Heart left ventricle (tissue), 16 donors: ENCODE measurements around the gene NUP58. TPM values are rescaled to one million over a fixed set of nuclear protein-coding genes. Genes with fewer than 3 reads are reported as not detected.
A peak's percentile ranks its signal among the peaks of the same experiment; 100 is the strongest.

Experiments used
- ATAC-seq, 4 donors: fragments of 200-7000 bp; cut with Tn5 transposase; one replicate each; pipeline ENCODE4 v1.9.1; 2020 to 2022; ENCODE audit warnings: moderate library complexity in 4 of 4, mild to moderate bottlenecking in 3 of 4, moderate number of reproducible peaks in 1 of 4
- DNase-seq, 5 donors: peaks; one replicate each; pipeline ENCODE4 v3.0.0-alpha.2; 2020
- H3K27ac ChIP-seq, 12 donors: fragments of 200-600 bp; sonication (generic) in 4 of 12; one replicate each; pipeline versions ENCODE4 v1.5.0 to v1.8.0; 2016 to 2022; ENCODE audit warnings: mild to moderate bottlenecking in 2 of 12
- H3K27me3 ChIP-seq, 9 donors: fragments of 200-600 bp; sonication (generic) in 2 of 9; one replicate each; pipeline versions ENCODE4 v1.5.1 to v1.8.0; 2016 to 2022; ENCODE audit warnings: mild to moderate bottlenecking in 3 of 9
- H3K36me3 ChIP-seq, 9 donors: fragments of 200-600 bp; sonication (generic) in 2 of 9; one replicate each; pipeline versions ENCODE4 v1.5.0 to v1.8.0; 2018 to 2022; ENCODE audit warnings: mild to moderate bottlenecking in 2 of 9
- H3K4me1 ChIP-seq, 12 donors: fragments of 200-600 bp; sonication (generic) in 4 of 12; one replicate each; pipeline versions ENCODE4 v1.5.0 to v1.8.0; 2016 to 2022; ENCODE audit warnings: mild to moderate bottlenecking in 3 of 12
- H3K4me3 ChIP-seq, 12 donors: fragments of 200-600 bp; sonication (generic) in 4 of 12; one replicate each; pipeline versions ENCODE4 v1.5.0 to v1.8.0; 2017 to 2022; ENCODE audit warnings: mild to moderate bottlenecking in 9 of 12, moderate library complexity in 4 of 12
- H3K9me3 ChIP-seq, 12 donors: fragments of 200-600 bp; sonication (generic) in 4 of 12; one replicate each; pipeline versions ENCODE4 v1.5.0 to v1.8.0; 2016 to 2022; ENCODE audit warnings: mild to moderate bottlenecking in 1 of 12
- POLR2A ChIP-seq, 2 donors: fragments of 450-650 bp; IDR thresholded peaks; one replicate each; pipeline ENCODE4 v1.6.1; 2017; ENCODE audit warnings: antibody characterized with exemption in 2 of 2, mild to moderate bottlenecking in 2 of 2, moderate library complexity in 2 of 2
- WGBS, 4 donors: extraction: QIAGEN DNeasy Blood & Tissue Kit in 2 of 4; methylation state at CpG; one replicate each; pipeline versions ENCODE4 v1.1.5 to v1.1.7; 2013 to 2018; 5-methylcytosine and 5-hydroxymethylcytosine counted together
- intact Hi-C, 10 donors: fragments of 100-400 bp; cut with DNase I; formaldehyde crosslinking; loops; one replicate each; pipeline versions ENCODE4 v1.11.1 to v1.14.2; 2022
- polyA plus RNA-seq, 2 donors: library from polyadenylated mRNA; stranded (reverse); fragments of 200-250 nt; gene quantifications; one replicate each; pipeline ENCODE4 v1.2.3, GENCODE V29; 2013
- total RNA-seq, 9 donors: library from RNA; depleted of rRNA in 2 of 9; stranded (reverse); fragments of >200 nt in 2 of 9; fragmentation: NEBNext Ultra II Directional in 3 of 9; extraction: Animal tissue kit (Norgen Biotek cat#: 25700) in 3 of 9; gene quantifications; one replicate each; pipeline versions ENCODE4 v1.1.0 to v1.2.4, GENCODE V29; 2016 to 2023
- TF ChIP-seq, protein P1 (sequence below), 12 donors: fragments of 200-600 bp; sonication (generic) in 4 of 12; IDR thresholded peaks; one replicate each; pipeline versions ENCODE4 v1.5.0 to v1.8.0; 2018 to 2022; ENCODE audit warnings: antibody characterized with exemption in 12 of 12, mild to moderate bottlenecking in 5 of 12
- donor health status: ischemic (EF 13 %, LVEDD 7.1; RV severe dilation, severe dysfunction).
- donor health status: healthy with polysubstance abuse.
- donor health status: DM: no; HTN: yes; CAD: no.
- donor health status: DM: no; HTN: no; CAD: no.
- donor health status: ischemic (EF 25% LVEDD 6.9; RV normal size, moderate dysfunction).
- donor health status: ischemic (EF 25% LVEDD 5.7; RV mildly dilated, moderate dysfunction).
- donor health status: healthy.
- donor health status: DM: yes; HTN: yes; CAD: no.
- donor health status: ischemic (EF 35%, LVEDD 5.7; RV mildly dilated, moderate dysfunction).
- donor health status: nonischemic (EF 11% LVEDD 7.7; RV severe dilation, severe dysfunction).
- donor health status: DM: yes; HTN: yes; CAD: no.
- donor health status: PGD.
- donor health status: ischemic (EF 29% LVEDD 5.4; RV normal size, mild dysfunction).
- donor health status: nonischemic (EF 23%, LVEDD 6.1; RV moderate dilation, normal function).

The NUP58 gene
- total and polyA plus RNA-seq, 11 donors = 7.0 to 39.1 (median 24.2) TPM

DNA sequence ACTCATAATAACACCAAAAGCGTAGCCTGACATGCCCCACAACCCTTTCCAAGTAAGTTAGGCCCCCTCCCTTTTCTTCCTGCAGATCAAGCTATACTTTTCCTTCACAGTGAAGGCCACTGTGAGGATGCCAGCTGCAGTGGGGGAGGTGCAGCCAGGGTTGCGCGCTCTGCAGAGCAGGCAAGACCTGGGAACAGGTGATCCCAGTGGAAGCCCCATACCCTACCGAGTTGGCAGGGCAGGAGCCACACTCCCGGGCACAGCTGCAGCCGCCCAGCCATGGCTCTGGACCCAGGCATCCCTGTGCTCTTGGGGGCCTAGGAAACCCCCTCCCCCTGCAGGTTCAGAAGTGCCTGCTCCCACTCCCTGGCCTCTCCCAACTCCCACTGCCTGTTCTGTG is 32.9 kb upstream of the NUP58 start:
- Histone ChIP-seq H3K36me3 (peaks cover 0 to 76% (median 60%) of the 10 kb centered on the region in 9 donors), H3K4me1 (peaks cover 0 to 6% (median 0%) of the 10 kb centered on the region in 12 donors), H3K4me3 (no peak overlapping the region), H3K27ac (no peak overlapping the region), H3K9me3 (no peaks in the 10 kb centered on the region), H3K27me3 (no peaks in the 10 kb centered on the region)
- WGBS, 4 donors = 93 to 97% (median 96%) methylated on average over 3 to 6 of the region's 6 CpGs
- ATAC-seq (no peak), DNase-seq (no peak)
- intact Hi-C loops = no loop called here
- TF ChIP-seq, protein P1, sequence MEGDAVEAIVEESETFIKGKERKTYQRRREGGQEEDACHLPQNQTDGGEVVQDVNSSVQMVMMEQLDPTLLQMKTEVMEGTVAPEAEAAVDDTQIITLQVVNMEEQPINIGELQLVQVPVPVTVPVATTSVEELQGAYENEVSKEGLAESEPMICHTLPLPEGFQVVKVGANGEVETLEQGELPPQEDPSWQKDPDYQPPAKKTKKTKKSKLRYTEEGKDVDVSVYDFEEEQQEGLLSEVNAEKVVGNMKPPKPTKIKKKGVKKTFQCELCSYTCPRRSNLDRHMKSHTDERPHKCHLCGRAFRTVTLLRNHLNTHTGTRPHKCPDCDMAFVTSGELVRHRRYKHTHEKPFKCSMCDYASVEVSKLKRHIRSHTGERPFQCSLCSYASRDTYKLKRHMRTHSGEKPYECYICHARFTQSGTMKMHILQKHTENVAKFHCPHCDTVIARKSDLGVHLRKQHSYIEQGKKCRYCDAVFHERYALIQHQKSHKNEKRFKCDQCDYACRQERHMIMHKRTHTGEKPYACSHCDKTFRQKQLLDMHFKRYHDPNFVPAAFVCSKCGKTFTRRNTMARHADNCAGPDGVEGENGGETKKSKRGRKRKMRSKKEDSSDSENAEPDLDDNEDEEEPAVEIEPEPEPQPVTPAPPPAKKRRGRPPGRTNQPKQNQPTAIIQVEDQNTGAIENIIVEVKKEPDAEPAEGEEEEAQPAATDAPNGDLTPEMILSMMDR (IDR thresholded peaks at IDR 0.05) = no peak
- TF ChIP-seq POLR2A (IDR thresholded peaks at IDR 0.05) = no peak

- Histone ChIP-seq H3K4me3 (no peak overlapping the region), H3K9me3 (no peaks in the 10 kb centered on the region), H3K36me3 (peaks cover 0 to 26% (median 22%) of the 10 kb centered on the region in 9 donors), H3K4me1 (peaks cover 0 to 27% (median 0%) of the 10 kb centered on the region in 12 donors), H3K27ac (no peak overlapping the region), H3K27me3 (no peaks in the 10 kb centered on the region)
- WGBS, 4 donors = 93 to 97% (median 94%) methylated on average over 2 of the region's 2 CpGs
- TF ChIP-seq POLR2A (IDR thresholded peaks at IDR 0.05) = no peak
- TF ChIP-seq, protein P1 (IDR thresholded peaks at IDR 0.05) = no peak
- DNase-seq (no peak), ATAC-seq (no peak)
- intact Hi-C loops = no loop called here
These were observed 24.7 kb upstream of the NUP58 start for GRCh38 chr13:25276748-25277147.

DNA sequence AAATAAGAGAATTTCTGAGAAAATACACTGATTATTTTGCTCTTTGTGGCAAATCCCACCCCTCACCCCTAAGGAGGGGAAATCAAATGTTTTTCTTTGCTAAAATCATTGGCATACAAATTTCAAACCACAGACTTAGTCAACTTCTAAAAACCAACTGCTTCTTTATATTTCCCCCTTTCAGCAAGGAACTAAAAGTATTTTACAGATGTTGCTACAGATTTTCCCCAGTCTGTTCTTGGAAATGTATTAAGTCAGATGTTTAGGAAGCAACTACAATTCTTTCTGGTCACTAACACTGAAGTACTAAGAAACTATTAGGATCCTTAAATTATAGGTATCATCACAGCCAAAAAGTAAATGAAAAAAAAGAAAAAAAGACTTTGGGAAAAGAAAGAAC is 21.0 kb upstream of the NUP58 start:
- intact Hi-C loops = no loop called here
- no peak for TF ChIP-seq POLR2A (IDR thresholded peaks at IDR 0.05)
- TF ChIP-seq, protein P1 (IDR thresholded peaks at IDR 0.05) = no peak
- Histone ChIP-seq H3K36me3 (peaks cover 0 to 9% (median 0%) of the 10 kb centered on the region in 9 donors), H3K4me1 (peaks cover 0 to 54% (median 3%) of the 10 kb centered on the region in 12 donors), H3K27me3 (no peaks in the 10 kb centered on the region), H3K4me3 (no peak overlapping the region), H3K27ac (peak overlapping the region in 1 of 12 donors; percentile 73), H3K9me3 (no peaks in the 10 kb centered on the region)
- DNase-seq (no peak), ATAC-seq (no peak)

DNA sequence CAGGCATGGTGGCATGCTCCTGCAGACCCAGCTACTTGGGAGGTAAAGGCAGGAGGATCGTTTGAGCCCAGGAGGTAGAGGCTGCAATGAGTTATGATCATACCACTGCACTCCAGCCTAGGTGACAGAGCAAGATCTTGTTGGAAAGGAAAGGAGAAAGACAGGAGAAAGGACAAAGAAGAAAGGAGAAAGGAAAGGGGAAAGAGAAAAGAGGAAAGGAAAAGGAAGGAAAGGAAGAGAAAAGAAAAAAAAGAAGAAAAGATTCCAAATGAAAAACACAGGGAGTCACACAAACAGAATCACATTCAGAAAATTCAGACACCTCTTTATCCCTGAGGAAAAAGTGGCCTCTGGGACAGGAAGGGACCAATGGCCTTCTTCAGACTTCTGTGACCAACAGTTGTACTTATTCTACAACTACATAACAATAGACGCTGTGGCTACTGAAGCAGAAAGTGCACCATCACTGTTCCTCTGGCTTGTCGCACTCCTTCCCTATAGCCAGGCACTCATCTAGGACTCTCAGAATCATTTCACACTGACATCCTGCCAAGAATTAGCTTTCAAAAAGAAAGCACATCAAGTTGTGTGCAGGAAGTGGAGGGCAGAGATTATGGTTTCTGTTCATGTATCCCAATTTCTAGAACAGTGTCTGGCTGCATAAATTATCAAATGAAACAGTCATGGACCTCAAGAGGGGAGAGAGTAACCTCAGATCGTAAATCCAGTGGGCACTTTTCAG is 20.1 kb upstream of the NUP58 start:
- intact Hi-C loops = no loop called here

More for the DNA sequence above, 20.1 kb upstream of the NUP58 start:
- DNase-seq (no peak), ATAC-seq (peak in 3 of 4 donors; percentile 41 to 73 (median 52))
- no peaks in the 10 kb centered on the region for H3K27me3 ChIP-seq
- no peak overlapping the region for H3K4me3 ChIP-seq
- H3K9me3 ChIP-seq = no peaks in the 10 kb centered on the region
- H3K36me3 ChIP-seq = peaks cover 0 to 9% (median 0%) of the 10 kb centered on the region in 9 donors
- peaks cover 0 to 64% (median 11%) of the 10 kb centered on the region in 12 donors for H3K4me1 ChIP-seq
- 49 to 62% (median 53%) methylated on average over 4 of the region's 4 CpGs for WGBS, 4 donors
- TF ChIP-seq POLR2A (IDR thresholded peaks at IDR 0.05) = no peak
- TF ChIP-seq, protein P1 (IDR thresholded peaks at IDR 0.05) = no peak
- peak overlapping the region in 2 of 12 donors; percentile 19 to 73 for H3K27ac ChIP-seq
